ENCODE results near the gene METTL16. TPM values are rescaled to one million over a fixed set of nuclear protein-coding genes. Genes with fewer than 3 reads are reported as not detected.

Gene METTL16
- total RNA-seq, 2 donors from 2014 or later, result 12.9 to 24.1 TPM

DNA sequence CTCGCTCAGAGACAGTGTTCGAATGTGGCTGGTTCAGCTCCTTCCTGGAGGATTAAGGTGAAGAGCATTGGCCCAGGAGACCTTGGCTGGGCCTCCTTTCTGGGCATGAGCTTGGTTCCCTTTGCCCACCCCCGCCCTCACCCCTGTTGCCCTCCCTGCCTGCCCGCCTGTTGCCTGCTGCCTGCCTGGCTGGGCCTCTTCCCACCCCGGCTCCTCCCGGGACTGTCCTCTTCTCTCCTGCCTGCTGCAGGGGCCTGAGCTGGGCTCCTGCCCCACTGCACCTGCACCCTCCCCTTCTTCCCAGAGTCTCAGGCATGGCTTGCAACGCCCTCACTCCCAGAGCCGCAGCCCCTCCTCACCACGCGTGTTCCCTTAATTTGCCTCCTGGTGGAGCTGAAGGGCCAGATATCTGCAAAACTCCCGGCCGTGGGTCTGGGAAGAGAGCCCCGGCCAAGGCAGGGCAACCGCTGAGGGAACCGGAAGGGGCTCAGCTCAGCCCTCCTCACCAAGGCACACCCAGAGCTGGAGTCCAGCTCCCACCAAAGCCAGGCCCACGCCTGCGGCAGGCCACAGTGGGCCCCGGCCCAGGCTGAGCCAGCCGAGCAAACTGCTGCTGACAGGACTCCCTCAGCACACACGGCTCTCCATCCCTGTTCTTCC, 142.0 kb downstream of the METTL16 start:
- H3K4me1 ChIP-seq, result no peaks in the 10 kb centered on the region
- H3K36me3 ChIP-seq (replicated peaks in 1 of 2; ENCODE audit: insufficient read depth in 1 of 2, low read depth in 2 of 2), result no peaks in the 10 kb centered on the region
- no peak for DNase-seq
- no peak for ATAC-seq
- WGBS, 2 donors, result 81 to 89% methylated on average over 11 to 18 of the region's 20 CpGs
- TF ChIP-seq, protein P1, sequence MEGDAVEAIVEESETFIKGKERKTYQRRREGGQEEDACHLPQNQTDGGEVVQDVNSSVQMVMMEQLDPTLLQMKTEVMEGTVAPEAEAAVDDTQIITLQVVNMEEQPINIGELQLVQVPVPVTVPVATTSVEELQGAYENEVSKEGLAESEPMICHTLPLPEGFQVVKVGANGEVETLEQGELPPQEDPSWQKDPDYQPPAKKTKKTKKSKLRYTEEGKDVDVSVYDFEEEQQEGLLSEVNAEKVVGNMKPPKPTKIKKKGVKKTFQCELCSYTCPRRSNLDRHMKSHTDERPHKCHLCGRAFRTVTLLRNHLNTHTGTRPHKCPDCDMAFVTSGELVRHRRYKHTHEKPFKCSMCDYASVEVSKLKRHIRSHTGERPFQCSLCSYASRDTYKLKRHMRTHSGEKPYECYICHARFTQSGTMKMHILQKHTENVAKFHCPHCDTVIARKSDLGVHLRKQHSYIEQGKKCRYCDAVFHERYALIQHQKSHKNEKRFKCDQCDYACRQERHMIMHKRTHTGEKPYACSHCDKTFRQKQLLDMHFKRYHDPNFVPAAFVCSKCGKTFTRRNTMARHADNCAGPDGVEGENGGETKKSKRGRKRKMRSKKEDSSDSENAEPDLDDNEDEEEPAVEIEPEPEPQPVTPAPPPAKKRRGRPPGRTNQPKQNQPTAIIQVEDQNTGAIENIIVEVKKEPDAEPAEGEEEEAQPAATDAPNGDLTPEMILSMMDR (IDR thresholded peaks at IDR 0.05), result no peak
- TF ChIP-seq POLR2A (IDR thresholded peaks at IDR 0.05), result no peak
- H3K9me3 ChIP-seq, result no peaks in the 10 kb centered on the region
- no peak overlapping the region for H3K4me3 ChIP-seq
- no peak overlapping the region for H3K27ac ChIP-seq
- intact Hi-C loops (cut with DNase I), result no loop called here
- H3K27me3 ChIP-seq, result no peaks in the 10 kb centered on the region

DNA sequence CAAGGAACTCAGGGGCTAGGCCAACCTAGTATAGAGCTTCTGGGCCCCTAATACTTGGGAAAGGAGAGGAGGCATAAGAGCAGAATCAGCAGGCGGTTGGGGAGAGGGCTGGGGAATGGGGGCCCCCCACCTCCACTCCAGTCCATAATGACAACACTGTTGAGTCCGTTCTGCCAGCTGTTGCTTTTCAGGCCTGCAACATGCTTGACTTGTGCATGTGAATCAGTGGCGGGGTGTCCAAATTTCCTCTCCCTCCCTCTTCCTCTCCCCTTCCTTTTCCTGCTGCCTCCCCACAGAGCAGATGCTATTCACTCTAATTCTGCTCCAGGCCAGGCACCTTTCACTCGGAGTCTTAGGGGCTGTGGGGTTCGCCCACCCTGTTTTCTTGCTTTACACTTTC, 142.6 kb downstream of the METTL16 start:
- no peaks in the 10 kb centered on the region for H3K4me1 ChIP-seq
- 79 to 87% methylated on average over 5 of the region's 5 CpGs for WGBS, 2 donors
- no peak overlapping the region for H3K27ac ChIP-seq

DNA sequence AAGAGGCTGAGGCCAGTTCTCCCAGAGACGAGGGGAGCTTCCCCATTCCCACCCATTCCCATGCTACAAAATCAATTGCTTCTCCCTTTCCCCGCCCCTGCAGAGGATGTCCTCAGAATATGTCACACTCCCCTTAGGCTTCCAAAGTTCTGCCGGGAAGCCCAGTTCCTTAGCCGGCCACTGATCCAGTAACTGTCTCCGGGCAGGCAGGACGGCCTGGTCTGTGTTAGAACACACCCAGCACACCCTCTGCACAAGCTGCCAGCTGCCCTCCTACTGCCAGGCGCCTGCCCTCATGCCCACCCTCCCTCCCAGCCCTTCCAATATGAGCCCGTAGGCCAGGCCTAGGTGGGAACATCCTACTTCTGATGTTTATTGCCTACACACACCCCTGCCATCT, 143.3 kb downstream of the METTL16 start:
- H3K27ac ChIP-seq, result no peak overlapping the region
- no peaks in the 10 kb centered on the region for H3K4me1 ChIP-seq
- H3K4me3 ChIP-seq, result no peak overlapping the region
- ATAC-seq, result no peak
- 75 to 91% methylated on average over 6 to 8 of the region's 8 CpGs for WGBS, 2 donors
- no peaks in the 10 kb centered on the region for H3K9me3 ChIP-seq
- no peak for DNase-seq
- H3K27me3 ChIP-seq, result no peaks in the 10 kb centered on the region
- TF ChIP-seq, protein P1 (IDR thresholded peaks at IDR 0.05), result no peak
- TF ChIP-seq POLR2A (IDR thresholded peaks at IDR 0.05), result no peak
- no peaks in the 10 kb centered on the region for H3K36me3 ChIP-seq (replicated peaks in 1 of 2; ENCODE audit: insufficient read depth in 1 of 2, low read depth in 2 of 2)
- intact Hi-C loops (cut with DNase I), result no loop called here

More for the DNA sequence above, 142.6 kb downstream of the METTL16 start:
- DNase-seq, result no peak
- Histone ChIP-seq H3K4me3 (no peak overlapping the region), H3K36me3 (replicated peaks in 1 of 2; ENCODE audit: insufficient read depth in 1 of 2, low read depth in 2 of 2) (no peaks in the 10 kb centered on the region), H3K27me3 (no peaks in the 10 kb centered on the region), H3K9me3 (no peaks in the 10 kb centered on the region)
- no peak for ATAC-seq
- TF ChIP-seq, protein P1 (IDR thresholded peaks at IDR 0.05), result no peak
- no peak for TF ChIP-seq POLR2A (IDR thresholded peaks at IDR 0.05)
- intact Hi-C loops (cut with DNase I), result no loop called here

DNA sequence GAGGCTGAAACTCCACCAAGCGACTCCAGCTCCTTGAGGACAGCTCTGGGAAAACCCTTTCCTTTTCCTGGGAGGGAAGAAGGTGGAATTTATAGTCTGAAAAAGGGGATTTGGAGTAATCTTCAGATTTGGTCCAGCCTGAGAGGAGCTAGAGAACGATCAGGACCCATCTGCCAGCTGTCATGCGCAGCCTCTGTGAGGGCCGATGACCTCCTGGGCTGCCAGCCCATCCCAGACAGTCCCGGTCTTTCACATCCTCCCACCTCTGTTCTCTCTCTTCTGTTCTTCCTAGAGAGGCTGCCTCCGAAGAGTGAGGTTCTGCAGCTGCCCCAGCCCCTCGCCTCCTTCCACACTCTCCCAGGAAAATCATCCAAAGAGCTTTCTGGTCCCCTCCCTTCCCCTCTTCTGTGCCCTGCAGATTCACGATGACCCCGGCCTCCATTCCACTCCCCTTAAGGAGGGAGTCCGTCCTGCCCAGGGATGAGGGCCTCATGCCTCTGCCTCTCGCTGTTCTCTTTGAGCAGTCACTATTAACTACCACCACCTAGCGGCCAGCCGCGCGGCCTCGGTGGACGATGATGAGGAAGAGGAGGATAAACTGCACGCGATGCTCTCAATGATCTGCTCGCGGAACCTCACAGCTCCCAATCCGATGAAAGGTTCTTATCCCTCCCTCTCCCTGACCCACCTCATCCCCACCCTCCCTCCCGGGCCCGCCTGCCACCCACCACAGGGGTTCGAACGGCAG, 144.8 kb downstream of the METTL16 start:
- Histone ChIP-seq H3K36me3 (replicated peaks in 1 of 2; ENCODE audit: insufficient read depth in 1 of 2, low read depth in 2 of 2) (peaks cover 0 to 4% of the 10 kb centered on the region in 2 donors), H3K27me3 (no peaks in the 10 kb centered on the region), H3K4me1 (no peaks in the 10 kb centered on the region), H3K9me3 (no peaks in the 10 kb centered on the region), H3K4me3 (no peak overlapping the region), H3K27ac (no peak overlapping the region)
- ATAC-seq (no peak), DNase-seq (no peak)
- WGBS, 2 donors, result 86 to 89% methylated on average over 23 to 26 of the region's 26 CpGs
- intact Hi-C loops (cut with DNase I), result no loop called here
- TF ChIP-seq, protein P1 (IDR thresholded peaks at IDR 0.05), result no peak
- TF ChIP-seq POLR2A (IDR thresholded peaks at IDR 0.05), result no peak

Small RNA genes lying within 50 kb of the gene (small RNA-seq; reads per million reads assigned to genes)
- not detected for gene AC006435.3
- not detected for gene AC006435.4
- not detected for gene AC006435.5

Other genes starting within 250 kb of the METTL16 start
- gene SMG6, start 208.1 kb downstream of the METTL16 start, total RNA-seq, result 10 to 100 TPM; 12.5 to 22.1 TPM
- gene SRR, start 207.9 kb downstream of the METTL16 start, total RNA-seq, result 1 to 10 TPM; 4.6 to 9.3 TPM
- gene TSR1, start 175.4 kb downstream of the METTL16 start, total RNA-seq, result 10 to 100 TPM; 24.9 to 59.3 TPM
- gene SGSM2, start 174.4 kb downstream of the METTL16 start, total RNA-seq, result 10 to 100 TPM; 32.7 to 77.5 TPM
- gene MNT, start 110.8 kb downstream of the METTL16 start, total RNA-seq, result 10 to 100 TPM in 1 of 2 donors, 1 to 10 TPM in 1; 5.4 to 12.2 TPM
- 10 to 100 TPM; 39.7 to 60.3 TPM for gene PAFAH1B1, start 81.8 kb upstream of the METTL16 start, total RNA-seq
- 100 to 1,000 TPM in 1 of 2 donors, 10 to 100 TPM in 1; 53.2 to 167 TPM for gene CLUH, start 199.9 kb upstream of the METTL16 start, total RNA-seq
- gene CCDC92B, start 237.8 kb upstream of the METTL16 start, total RNA-seq, result under 1 TPM in 1 of 2 donors, not detected in 1; 0.26 TPM